HG03066 (cell line): ENCODE results near the gene TRPM8.

ENCODE experiments used
- ATAC-seq: cut with Tn5 transposase; IDR thresholded peaks from one replicate; pipeline ENCODE4 v1.9.1; 2021; ENCODE audit warnings: low read depth; ENCODE audit not compliant: unreplicated experiment

The TRPM8 gene

GRCh38 chr2:233996461-233996860 is 79.3 kb downstream of the TRPM8 start:
- no peak for ATAC-seq

GRCh38 chr2:233997707-233998106 is 80.5 kb downstream of the TRPM8 start:
- ATAC-seq: no peak

- no peak for ATAC-seq
These were observed 82.0 kb downstream of the TRPM8 start for GRCh38 chr2:233999182-233999581.

GRCh38 chr2:234001380-234002160 is 84.4 kb downstream of the TRPM8 start:
- no peak for ATAC-seq

GRCh38 chr2:234002281-234002680 is 85.1 kb downstream of the TRPM8 start:
- no peak for ATAC-seq

- no peak for ATAC-seq
These were observed 86.9 kb downstream of the TRPM8 start for GRCh38 chr2:234003972-234004617.

GRCh38 chr2:234005126-234005525 is 88.0 kb downstream of the TRPM8 start:
- ATAC-seq: no peak

- no peak for ATAC-seq
These were observed 89.3 kb downstream of the TRPM8 start for GRCh38 chr2:234006501-234006900.

- ATAC-seq: no peak
These were observed 97.3 kb downstream of the TRPM8 start for GRCh38 chr2:234014427-234014826.

GRCh38 chr2:234015861-234016260 is 98.7 kb downstream of the TRPM8 start:
- ATAC-seq: no peak

- no peak for ATAC-seq
These were observed 102.7 kb downstream of the TRPM8 start for GRCh38 chr2:234019896-234020295.

GRCh38 chr2:234020332-234020731 is 103.2 kb downstream of the TRPM8 start:
- ATAC-seq: no peak

GRCh38 chr2:234022424-234022823 is 105.3 kb downstream of the TRPM8 start:
- no peak for ATAC-seq

GRCh38 chr2:234024304-234024703 is 107.1 kb downstream of the TRPM8 start:
- ATAC-seq: no peak

- ATAC-seq: no peak
These were observed 108.3 kb downstream of the TRPM8 start for GRCh38 chr2:234025466-234025865.

GRCh38 chr2:234025891-234026401 is 108.8 kb downstream of the TRPM8 start:
- no peak for ATAC-seq

GRCh38 chr2:234026693-234027254 is 109.6 kb downstream of the TRPM8 start:
- no peak for ATAC-seq

GRCh38 chr2:234027641-234028040 is 110.5 kb downstream of the TRPM8 start:
- ATAC-seq: no peak

GRCh38 chr2:234029150-234029733 is 112.1 kb downstream of the TRPM8 start:
- no peak for ATAC-seq

GRCh38 chr2:234031207-234031606 is 114.0 kb downstream of the TRPM8 start:
- ATAC-seq: no peak

GRCh38 chr2:234032279-234032856 is 115.2 kb downstream of the TRPM8 start:
- ATAC-seq: no peak
